K562 (cell line): ENCODE results near the gene ALOXE3. TPM values are rescaled to one million over a fixed set of nuclear protein-coding genes. Genes with fewer than 3 reads are reported as not detected.

Experiments
- ADNP ChIP-seq: fragments of 200-800 bp; sonication (Bioruptor generic); IDR thresholded peaks from 2 replicates; pipeline ENCODE4 v1.6.1; 2016; ENCODE audit warnings: missing genetic modification characterization, missing compliant biosample characterization
- BDP1 ChIP-seq: IDR thresholded peaks from 3 replicates; pipeline ENCODE4 v1.6.1; 2011; ENCODE audit not compliant: insufficient read length, insufficient read depth
- CBFB ChIP-seq: sonication (generic); formaldehyde crosslinking; IDR thresholded peaks from 2 replicates; pipeline ENCODE4 v1.4.0; 2020; ENCODE audit warnings: mild to moderate bottlenecking, missing genetic modification reagents
- E2F3 ChIP-seq: fragments of 250-450 bp; sonication (Bioruptor Pico); IDR thresholded peaks from 2 replicates; pipeline ENCODE4 v1.4.0; 2020; ENCODE audit warnings: mild to moderate bottlenecking
- EZH2 ChIP-seq: IDR thresholded peaks from 2 replicates; pipeline ENCODE4 v1.6.1; 2012; ENCODE audit warnings: low read depth, mild to moderate bottlenecking, inconsistent platforms, low read length, borderline replicate concordance
- FOXK1 ChIP-seq: sonication (generic); formaldehyde crosslinking; IDR thresholded peaks from 2 replicates; pipeline ENCODE4 v1.8.0; 2022; ENCODE audit warnings: missing genetic modification reagents, mild to moderate bottlenecking, borderline replicate concordance
- FOXO4 ChIP-seq: fragments of 450-650 bp; formaldehyde crosslinking; IDR thresholded peaks from 2 replicates; pipeline ENCODE4 v1.4.0; 2020; ENCODE audit warnings: mild to moderate bottlenecking, moderate library complexity
- HNRNPUL1 ChIP-seq: fragments of 200-400 bp; formaldehyde crosslinking; IDR thresholded peaks from 2 replicates; pipeline ENCODE4 v1.6.1; 2017; ENCODE audit warnings: low read length
- KDM1A ChIP-seq, 2 experiments: fragments of 450-650 bp; IDR thresholded peaks; 2 replicates each; pipeline ENCODE4 v1.6.1; 2016; ENCODE audit warnings: mild to moderate bottlenecking in 2 of 2
- MAFG ChIP-seq: fragments of 450-650 bp; conservative IDR thresholded peaks from 2 replicates; pipeline ENCODE4 v1.6.1; 2016; ENCODE audit warnings: missing genetic modification characterization, missing compliant biosample characterization
- MTA3 ChIP-seq: fragments of 450-650 bp; formaldehyde crosslinking; IDR thresholded peaks from 2 replicates; pipeline ENCODE4 v1.6.1; 2017; ENCODE audit warnings: mild to moderate bottlenecking, borderline replicate concordance
- PHB2 ChIP-seq: fragments of 450-650 bp; IDR thresholded peaks from 2 replicates; pipeline ENCODE4 v1.6.1; 2017; ENCODE audit warnings: low read depth
- PHF20 ChIP-seq: fragments of 450-650 bp; IDR thresholded peaks from 2 replicates; pipeline ENCODE4 v1.6.1; 2018; ENCODE audit not compliant: partially characterized antibody
- PHF8 ChIP-seq: fragments of 200-600 bp; sonication (generic); IDR thresholded peaks from 2 replicates; pipeline ENCODE4 v1.6.1; 2012; ENCODE audit warnings: mixed run types, mild to moderate bottlenecking, inconsistent platforms, low read length, moderate library complexity, borderline replicate concordance
- PPARD ChIP-seq: fragments of 250-450 bp; sonication (Bioruptor Pico); IDR thresholded peaks from 2 replicates; pipeline ENCODE4 v1.8.0; 2022; ENCODE audit warnings: inconsistent platforms, mild to moderate bottlenecking, moderate library complexity
- RB1 ChIP-seq: fragments of 450-650 bp; IDR thresholded peaks from 2 replicates; pipeline ENCODE4 v1.6.1; 2017; ENCODE audit warnings: low read depth, mild to moderate bottlenecking
- SMARCA4 ChIP-seq: fragments of 450-650 bp; IDR thresholded peaks from 2 replicates; pipeline ENCODE4 v1.6.1; 2016
- SMARCA5 ChIP-seq: fragments of 450-650 bp; IDR thresholded peaks from 2 replicates; pipeline ENCODE4 v1.6.1; 2016
- SREBF1 ChIP-seq: fragments of 150-350 bp; IDR thresholded peaks from 2 replicates; pipeline ENCODE4 v1.6.1; 2014; ENCODE audit warnings: antibody characterized with exemption, low read depth, low read length, borderline replicate concordance
- TRIM24 ChIP-seq, 2 experiments: fragments of 450-650 bp; IDR thresholded peaks; 2 replicates each; pipeline ENCODE4 v1.6.1; 2016
- ZBTB11 ChIP-seq, 3 experiments: fragments of 200-800 bp in 1 of 3; fragments of 250-450 bp in 1 of 3; fragments of 450-650 bp in 1 of 3; sonication (Bioruptor Pico) in 1 of 3; sonication (Bioruptor generic) in 1 of 3; formaldehyde crosslinking in 1 of 3; IDR thresholded peaks; 2 replicates each; pipeline versions ENCODE4 v1.6.1 to v1.8.0; 2016 to 2022; ENCODE audit warnings: mild to moderate bottlenecking in 2 of 3, missing genetic modification characterization in 2 of 3, missing compliant biosample characterization in 1 of 3, moderate library complexity in 1 of 3
- ZBTB33 ChIP-seq: sonication (generic); formaldehyde crosslinking; IDR thresholded peaks from 2 replicates; pipeline ENCODE4 v1.8.1; 2023; ENCODE audit warnings: mild to moderate bottlenecking, missing genetic modification reagents
- ZNF655 ChIP-seq: fragments of 250-450 bp; sonication (Bioruptor Pico); IDR thresholded peaks from 2 replicates; pipeline ENCODE4 v1.5.0; 2021
- polyA plus RNA-seq, 8 experiments: library from polyadenylated mRNA; depleted of rRNA in 4 of 8; stranded (reverse) in 5 of 8; unstranded in 3 of 8; fragments of >200 nt; fragmentation: Nextera tagmentation in 2 of 8; fragmentation: Illumina TruSeq in 1 of 8; extraction: Ambion mirVana in 2 of 8; extraction: Trizol in 1 of 8; gene quantifications; 2 replicates each; pipeline versions ENCODE4 v1.2.1 to v1.2.3, GENCODE V29; 2011 to 2014; ENCODE audit warnings: inconsistent platforms in 1 of 8, missing spikeins in 1 of 8
- total RNA-seq, 7 experiments: library from RNA; depleted of rRNA in 6 of 7; stranded (reverse); fragments of >200 nt in 6 of 7; fragmentation: Illumina TruSeq in 2 of 7; extraction: Trizol in 2 of 7; gene quantifications; 2 replicates each; pipeline versions ENCODE4 v1.2.1 to v1.2.3, GENCODE V29; 2011 to 2021; ENCODE audit warnings: low replicate concordance in 1 of 7

ALOXE3 gene
- total and polyA plus RNA-seq, 9 of the 15 experiments (the other 6 are each of a cell fraction or from before 2014, with no cell fraction given): 0.04 TPM; not detected in 8

GRCh38 chr17:8151120-8151640 is 32.9 kb upstream of the ALOXE3 start (continued):
- TF ChIP-seq ZBTB11 (CRISPR knock-in tag; IDR thresholded peaks at IDR 0.05): no peak
- no peak for TF ChIP-seq BDP1
- TF ChIP-seq EZH2: no peak
- no peak for TF ChIP-seq FOXK1 (CRISPR knock-in tag)
- no peak for TF ChIP-seq ZNF655 (CRISPR knock-in tag)
- no peak for TF ChIP-seq SMARCA5
- no peak for TF ChIP-seq TRIM24 (IDR thresholded peaks at IDR 0.05)
- no peak for TF ChIP-seq SREBF1
- no peak for TF ChIP-seq PHF20
- no peak for TF ChIP-seq FOXO4 (CRISPR knock-in tag)
- no peak for TF ChIP-seq CBFB (CRISPR knock-in tag)
- TF ChIP-seq MTA3: no peak
- no peak for TF ChIP-seq SMARCA4
- TF ChIP-seq PPARD (CRISPR knock-in tag): no peak
- no peak for TF ChIP-seq MAFG (tag)
- TF ChIP-seq ADNP (tag): no peak
- TF ChIP-seq E2F3 (CRISPR knock-in tag): no peak
- TF ChIP-seq PHB2: no peak
- no peak for TF ChIP-seq HNRNPUL1
- TF ChIP-seq ZBTB33 (CRISPR knock-in tag): no peak
- TF ChIP-seq RB1: no peak
- no peak; the same call in 1 of the 2 replicates for TF ChIP-seq PHF8
- TF ChIP-seq KDM1A (IDR thresholded peaks at IDR 0.05): no peak
